Vagina (tissue), 2 donors: ENCODE measurements around the gene IHH.

Experiments
- POLR2AphosphoS5 ChIP-seq, 2 donors: sonication (generic); formaldehyde crosslinking; IDR thresholded peaks; one replicate each; pipeline ENCODE4 v1.9.0; 2017; ENCODE audit warnings: antibody characterized with exemption in 2 of 2, mild to moderate bottlenecking in 2 of 2, low read depth in 1 of 2; ENCODE audit not compliant: insufficient read depth in 1 of 2
- TF ChIP-seq, protein P1 (sequence below), 3 experiments: fragments of 450-650 bp in 2 of 3; fragments of 200-600 bp in 1 of 3; sonication (generic) in 1 of 3; IDR thresholded peaks; one replicate each; pipeline ENCODE4 v1.5.1; 2017 to 2019; ENCODE audit warnings: antibody characterized with exemption in 3 of 3, mild to moderate bottlenecking in 2 of 3, moderate library complexity in 2 of 3

DNA sequence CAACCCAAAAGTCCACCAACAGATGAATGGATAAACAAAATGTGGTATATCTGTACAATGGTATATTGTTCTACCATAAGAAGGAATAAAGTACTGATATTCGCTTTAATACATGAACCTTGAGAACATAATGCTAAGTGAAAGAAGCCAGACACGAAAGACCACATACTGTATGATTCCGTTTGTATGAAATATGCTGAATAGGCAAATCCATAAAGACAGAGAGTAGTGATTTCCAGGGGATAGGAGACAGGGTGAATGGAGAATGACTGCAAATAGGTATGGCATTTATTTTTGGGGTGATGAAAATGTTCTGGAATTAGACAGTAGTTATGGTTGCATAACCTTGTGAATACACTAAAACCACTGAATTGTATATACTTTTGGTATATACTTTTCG is 28.6 kb upstream of the IHH start:
- TF ChIP-seq, protein P1, sequence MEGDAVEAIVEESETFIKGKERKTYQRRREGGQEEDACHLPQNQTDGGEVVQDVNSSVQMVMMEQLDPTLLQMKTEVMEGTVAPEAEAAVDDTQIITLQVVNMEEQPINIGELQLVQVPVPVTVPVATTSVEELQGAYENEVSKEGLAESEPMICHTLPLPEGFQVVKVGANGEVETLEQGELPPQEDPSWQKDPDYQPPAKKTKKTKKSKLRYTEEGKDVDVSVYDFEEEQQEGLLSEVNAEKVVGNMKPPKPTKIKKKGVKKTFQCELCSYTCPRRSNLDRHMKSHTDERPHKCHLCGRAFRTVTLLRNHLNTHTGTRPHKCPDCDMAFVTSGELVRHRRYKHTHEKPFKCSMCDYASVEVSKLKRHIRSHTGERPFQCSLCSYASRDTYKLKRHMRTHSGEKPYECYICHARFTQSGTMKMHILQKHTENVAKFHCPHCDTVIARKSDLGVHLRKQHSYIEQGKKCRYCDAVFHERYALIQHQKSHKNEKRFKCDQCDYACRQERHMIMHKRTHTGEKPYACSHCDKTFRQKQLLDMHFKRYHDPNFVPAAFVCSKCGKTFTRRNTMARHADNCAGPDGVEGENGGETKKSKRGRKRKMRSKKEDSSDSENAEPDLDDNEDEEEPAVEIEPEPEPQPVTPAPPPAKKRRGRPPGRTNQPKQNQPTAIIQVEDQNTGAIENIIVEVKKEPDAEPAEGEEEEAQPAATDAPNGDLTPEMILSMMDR (IDR thresholded peaks at IDR 0.05) = no peak
- no peak for TF ChIP-seq POLR2AphosphoS5 (IDR thresholded peaks at IDR 0.05; ENCODE audit: insufficient read depth in 1 of 2, low read depth in 1 of 2)
